K562 (cell line): ENCODE data around the gene RGPD8. TPM values are rescaled to one million over a fixed set of nuclear protein-coding genes. Genes with fewer than 3 reads are reported as not detected.

Experiments used
- FOXP1 ChIP-seq: sonication (generic); formaldehyde crosslinking; IDR thresholded peaks from 2 replicates; pipeline ENCODE4 v1.8.0; 2022; ENCODE audit warnings: mild to moderate bottlenecking, missing genetic modification reagents
- HDAC1 ChIP-seq, 2 experiments: fragments of 450-650 bp; IDR thresholded peaks; 2 replicates each; pipeline ENCODE4 v1.6.1; 2016 to 2017; ENCODE audit warnings: inconsistent platforms in 1 of 2, mild to moderate bottlenecking in 1 of 2, moderate library complexity in 1 of 2
- HDGF ChIP-seq: fragments of 450-650 bp; IDR thresholded peaks from 2 replicates; pipeline ENCODE4 v1.6.1; 2016
- MTA2 ChIP-seq: fragments of 450-650 bp; IDR thresholded peaks from 2 replicates; pipeline ENCODE4 v1.6.1; 2016; ENCODE audit warnings: low read depth
- NR4A1 ChIP-seq, 2 experiments: fragments of 250-450 bp in 1 of 2; fragments of 450-650 bp in 1 of 2; sonication (Bioruptor Pico) in 1 of 2; IDR thresholded peaks; 2 replicates each; pipeline versions ENCODE4 v1.4.0 to v1.6.1; 2016 to 2020; ENCODE audit warnings: mild to moderate bottlenecking in 2 of 2, missing compliant biosample characterization in 1 of 2, missing genetic modification characterization in 1 of 2, moderate library complexity in 1 of 2
- PTTG1 ChIP-seq: fragments of 450-650 bp; IDR thresholded peaks from 2 replicates; pipeline ENCODE4 v1.6.1; 2016; ENCODE audit warnings: low read depth, mild to moderate bottlenecking, missing genetic modification characterization, missing compliant biosample characterization
- SMC3 ChIP-seq: conservative IDR thresholded peaks from 2 replicates; pipeline ENCODE4 v1.6.1; 2011; ENCODE audit warnings: low read depth, low read length, improper control_type of control experiment; ENCODE audit not compliant: insufficient read depth
- SRSF9 ChIP-seq: fragments of 200-400 bp; formaldehyde crosslinking; IDR thresholded peaks from 2 replicates; pipeline ENCODE4 v1.6.1; 2017; ENCODE audit warnings: low read depth, low read length, borderline replicate concordance
- ZNF140 ChIP-seq: fragments of 250-450 bp; sonication (Bioruptor Pico); IDR thresholded peaks from 2 replicates; pipeline ENCODE4 v1.8.0; 2021; ENCODE audit warnings: moderate library complexity, mild to moderate bottlenecking, inconsistent platforms
- ZNF224 ChIP-seq: sonication (generic); formaldehyde crosslinking; IDR thresholded peaks from 2 replicates; pipeline ENCODE4 v1.8.0; 2022; ENCODE audit warnings: mild to moderate bottlenecking, missing genetic modification reagents
- ZNF384 ChIP-seq: IDR thresholded peaks from 2 replicates; pipeline ENCODE4 v1.6.1; 2012; ENCODE audit warnings: low read depth, low read length, improper control_type of control experiment
- polyA plus RNA-seq, 8 experiments: library from polyadenylated mRNA; depleted of rRNA in 4 of 8; stranded (reverse) in 5 of 8; unstranded in 3 of 8; fragments of >200 nt; fragmentation: Nextera tagmentation in 2 of 8; fragmentation: Illumina TruSeq in 1 of 8; extraction: Ambion mirVana in 2 of 8; extraction: Trizol in 1 of 8; gene quantifications; 2 replicates each; pipeline versions ENCODE4 v1.2.1 to v1.2.3, GENCODE V29; 2011 to 2014; ENCODE audit warnings: inconsistent platforms in 1 of 8, missing spikeins in 1 of 8
- total RNA-seq, 7 experiments: library from RNA; depleted of rRNA in 6 of 7; stranded (reverse); fragments of >200 nt in 6 of 7; fragmentation: Illumina TruSeq in 2 of 7; extraction: Trizol in 2 of 7; gene quantifications; 2 replicates each; pipeline versions ENCODE4 v1.2.1 to v1.2.3, GENCODE V29; 2011 to 2021; ENCODE audit warnings: low replicate concordance in 1 of 7
- TF ChIP-seq, protein P1 (sequence below): fragments of 250-450 bp; sonication (Bioruptor Pico); IDR thresholded peaks from 2 replicates; pipeline ENCODE4 v1.8.0; 2022; ENCODE audit warnings: inconsistent platforms, mild to moderate bottlenecking, moderate library complexity, borderline replicate concordance
- TF ChIP-seq, protein P2 (sequence below): fragments of 200-800 bp; sonication (Bioruptor generic); IDR thresholded peaks from 2 replicates; pipeline ENCODE4 v1.6.1; 2017; ENCODE audit warnings: missing genetic modification characterization, missing compliant biosample characterization
- TF ChIP-seq, protein P3 (sequence below): fragments of 450-650 bp; IDR thresholded peaks from 2 replicates; pipeline ENCODE4 v1.6.1; 2016; ENCODE audit warnings: mild to moderate bottlenecking, moderate library complexity

Gene RGPD8
- total and polyA plus RNA-seq, 9 of the 15 experiments (the other 6 are each of a cell fraction or from before 2014, with no cell fraction given), result 0.03 to 0.47 (median 0.12) TPM; not detected in 1

DNA sequence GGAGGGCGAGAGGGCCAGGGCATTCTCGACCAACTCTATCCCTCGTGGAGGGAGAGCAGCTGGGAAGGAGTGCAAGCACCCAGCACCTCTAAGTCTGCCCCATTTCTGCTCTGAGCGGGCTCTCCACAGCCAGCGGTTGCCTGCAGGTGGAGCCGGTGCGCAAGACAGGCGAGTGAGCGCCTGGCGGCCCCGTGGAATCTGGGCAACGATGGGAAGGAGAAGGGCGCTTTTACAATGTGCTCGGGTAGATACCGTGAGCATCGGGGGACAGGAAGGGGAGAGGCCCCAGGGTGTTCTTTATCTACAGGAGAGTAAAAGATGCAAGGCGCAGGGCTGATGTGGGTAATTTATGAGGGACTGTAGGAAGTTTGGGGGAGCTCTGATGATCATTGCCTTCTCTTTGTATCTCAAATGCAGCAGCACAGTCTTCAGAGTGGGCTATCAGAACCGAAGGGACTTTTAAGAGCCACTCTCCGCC lies 47.6 kb upstream of the RGPD8 start (continued):
- TF ChIP-seq, protein P1, sequence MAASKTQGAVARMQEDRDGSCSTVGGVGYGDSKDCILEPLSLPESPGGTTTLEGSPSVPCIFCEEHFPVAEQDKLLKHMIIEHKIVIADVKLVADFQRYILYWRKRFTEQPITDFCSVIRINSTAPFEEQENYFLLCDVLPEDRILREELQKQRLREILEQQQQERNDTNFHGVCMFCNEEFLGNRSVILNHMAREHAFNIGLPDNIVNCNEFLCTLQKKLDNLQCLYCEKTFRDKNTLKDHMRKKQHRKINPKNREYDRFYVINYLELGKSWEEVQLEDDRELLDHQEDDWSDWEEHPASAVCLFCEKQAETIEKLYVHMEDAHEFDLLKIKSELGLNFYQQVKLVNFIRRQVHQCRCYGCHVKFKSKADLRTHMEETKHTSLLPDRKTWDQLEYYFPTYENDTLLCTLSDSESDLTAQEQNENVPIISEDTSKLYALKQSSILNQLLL (CRISPR knock-in tag), result no peak
- TF ChIP-seq HDGF (no peak), ZNF224 (CRISPR knock-in tag) (no peak), NR4A1 (CRISPR knock-in tag; IDR thresholded peaks at IDR 0.05) (no peak), NR4A1 (tag; IDR thresholded peaks at IDR 0.05) (0 out of 2 replicates have a peak, but pooled peaks have one; percentile 10), ZNF140 (CRISPR knock-in tag) (no peak), PTTG1 (tag) (no peak), HDAC1 (IDR thresholded peaks at IDR 0.05) (peak in 1 of 2 experiments; percentile 60; a peak in 2 of 4 replicates), SMC3 (peak; percentile 75), MTA2 (0 out of 2 replicates have a peak, but pooled peaks have one; percentile 21), ZNF384 (no peak), SRSF9 (no peak), FOXP1 (peak; percentile 60; the same call in 1 of the 2 replicates)
- TF ChIP-seq, protein P2, sequence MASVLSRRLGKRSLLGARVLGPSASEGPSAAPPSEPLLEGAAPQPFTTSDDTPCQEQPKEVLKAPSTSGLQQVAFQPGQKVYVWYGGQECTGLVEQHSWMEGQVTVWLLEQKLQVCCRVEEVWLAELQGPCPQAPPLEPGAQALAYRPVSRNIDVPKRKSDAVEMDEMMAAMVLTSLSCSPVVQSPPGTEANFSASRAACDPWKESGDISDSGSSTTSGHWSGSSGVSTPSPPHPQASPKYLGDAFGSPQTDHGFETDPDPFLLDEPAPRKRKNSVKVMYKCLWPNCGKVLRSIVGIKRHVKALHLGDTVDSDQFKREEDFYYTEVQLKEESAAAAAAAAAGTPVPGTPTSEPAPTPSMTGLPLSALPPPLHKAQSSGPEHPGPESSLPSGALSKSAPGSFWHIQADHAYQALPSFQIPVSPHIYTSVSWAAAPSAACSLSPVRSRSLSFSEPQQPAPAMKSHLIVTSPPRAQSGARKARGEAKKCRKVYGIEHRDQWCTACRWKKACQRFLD, result no peak; the same call in 1 of the 2 replicates
- TF ChIP-seq, protein P3, sequence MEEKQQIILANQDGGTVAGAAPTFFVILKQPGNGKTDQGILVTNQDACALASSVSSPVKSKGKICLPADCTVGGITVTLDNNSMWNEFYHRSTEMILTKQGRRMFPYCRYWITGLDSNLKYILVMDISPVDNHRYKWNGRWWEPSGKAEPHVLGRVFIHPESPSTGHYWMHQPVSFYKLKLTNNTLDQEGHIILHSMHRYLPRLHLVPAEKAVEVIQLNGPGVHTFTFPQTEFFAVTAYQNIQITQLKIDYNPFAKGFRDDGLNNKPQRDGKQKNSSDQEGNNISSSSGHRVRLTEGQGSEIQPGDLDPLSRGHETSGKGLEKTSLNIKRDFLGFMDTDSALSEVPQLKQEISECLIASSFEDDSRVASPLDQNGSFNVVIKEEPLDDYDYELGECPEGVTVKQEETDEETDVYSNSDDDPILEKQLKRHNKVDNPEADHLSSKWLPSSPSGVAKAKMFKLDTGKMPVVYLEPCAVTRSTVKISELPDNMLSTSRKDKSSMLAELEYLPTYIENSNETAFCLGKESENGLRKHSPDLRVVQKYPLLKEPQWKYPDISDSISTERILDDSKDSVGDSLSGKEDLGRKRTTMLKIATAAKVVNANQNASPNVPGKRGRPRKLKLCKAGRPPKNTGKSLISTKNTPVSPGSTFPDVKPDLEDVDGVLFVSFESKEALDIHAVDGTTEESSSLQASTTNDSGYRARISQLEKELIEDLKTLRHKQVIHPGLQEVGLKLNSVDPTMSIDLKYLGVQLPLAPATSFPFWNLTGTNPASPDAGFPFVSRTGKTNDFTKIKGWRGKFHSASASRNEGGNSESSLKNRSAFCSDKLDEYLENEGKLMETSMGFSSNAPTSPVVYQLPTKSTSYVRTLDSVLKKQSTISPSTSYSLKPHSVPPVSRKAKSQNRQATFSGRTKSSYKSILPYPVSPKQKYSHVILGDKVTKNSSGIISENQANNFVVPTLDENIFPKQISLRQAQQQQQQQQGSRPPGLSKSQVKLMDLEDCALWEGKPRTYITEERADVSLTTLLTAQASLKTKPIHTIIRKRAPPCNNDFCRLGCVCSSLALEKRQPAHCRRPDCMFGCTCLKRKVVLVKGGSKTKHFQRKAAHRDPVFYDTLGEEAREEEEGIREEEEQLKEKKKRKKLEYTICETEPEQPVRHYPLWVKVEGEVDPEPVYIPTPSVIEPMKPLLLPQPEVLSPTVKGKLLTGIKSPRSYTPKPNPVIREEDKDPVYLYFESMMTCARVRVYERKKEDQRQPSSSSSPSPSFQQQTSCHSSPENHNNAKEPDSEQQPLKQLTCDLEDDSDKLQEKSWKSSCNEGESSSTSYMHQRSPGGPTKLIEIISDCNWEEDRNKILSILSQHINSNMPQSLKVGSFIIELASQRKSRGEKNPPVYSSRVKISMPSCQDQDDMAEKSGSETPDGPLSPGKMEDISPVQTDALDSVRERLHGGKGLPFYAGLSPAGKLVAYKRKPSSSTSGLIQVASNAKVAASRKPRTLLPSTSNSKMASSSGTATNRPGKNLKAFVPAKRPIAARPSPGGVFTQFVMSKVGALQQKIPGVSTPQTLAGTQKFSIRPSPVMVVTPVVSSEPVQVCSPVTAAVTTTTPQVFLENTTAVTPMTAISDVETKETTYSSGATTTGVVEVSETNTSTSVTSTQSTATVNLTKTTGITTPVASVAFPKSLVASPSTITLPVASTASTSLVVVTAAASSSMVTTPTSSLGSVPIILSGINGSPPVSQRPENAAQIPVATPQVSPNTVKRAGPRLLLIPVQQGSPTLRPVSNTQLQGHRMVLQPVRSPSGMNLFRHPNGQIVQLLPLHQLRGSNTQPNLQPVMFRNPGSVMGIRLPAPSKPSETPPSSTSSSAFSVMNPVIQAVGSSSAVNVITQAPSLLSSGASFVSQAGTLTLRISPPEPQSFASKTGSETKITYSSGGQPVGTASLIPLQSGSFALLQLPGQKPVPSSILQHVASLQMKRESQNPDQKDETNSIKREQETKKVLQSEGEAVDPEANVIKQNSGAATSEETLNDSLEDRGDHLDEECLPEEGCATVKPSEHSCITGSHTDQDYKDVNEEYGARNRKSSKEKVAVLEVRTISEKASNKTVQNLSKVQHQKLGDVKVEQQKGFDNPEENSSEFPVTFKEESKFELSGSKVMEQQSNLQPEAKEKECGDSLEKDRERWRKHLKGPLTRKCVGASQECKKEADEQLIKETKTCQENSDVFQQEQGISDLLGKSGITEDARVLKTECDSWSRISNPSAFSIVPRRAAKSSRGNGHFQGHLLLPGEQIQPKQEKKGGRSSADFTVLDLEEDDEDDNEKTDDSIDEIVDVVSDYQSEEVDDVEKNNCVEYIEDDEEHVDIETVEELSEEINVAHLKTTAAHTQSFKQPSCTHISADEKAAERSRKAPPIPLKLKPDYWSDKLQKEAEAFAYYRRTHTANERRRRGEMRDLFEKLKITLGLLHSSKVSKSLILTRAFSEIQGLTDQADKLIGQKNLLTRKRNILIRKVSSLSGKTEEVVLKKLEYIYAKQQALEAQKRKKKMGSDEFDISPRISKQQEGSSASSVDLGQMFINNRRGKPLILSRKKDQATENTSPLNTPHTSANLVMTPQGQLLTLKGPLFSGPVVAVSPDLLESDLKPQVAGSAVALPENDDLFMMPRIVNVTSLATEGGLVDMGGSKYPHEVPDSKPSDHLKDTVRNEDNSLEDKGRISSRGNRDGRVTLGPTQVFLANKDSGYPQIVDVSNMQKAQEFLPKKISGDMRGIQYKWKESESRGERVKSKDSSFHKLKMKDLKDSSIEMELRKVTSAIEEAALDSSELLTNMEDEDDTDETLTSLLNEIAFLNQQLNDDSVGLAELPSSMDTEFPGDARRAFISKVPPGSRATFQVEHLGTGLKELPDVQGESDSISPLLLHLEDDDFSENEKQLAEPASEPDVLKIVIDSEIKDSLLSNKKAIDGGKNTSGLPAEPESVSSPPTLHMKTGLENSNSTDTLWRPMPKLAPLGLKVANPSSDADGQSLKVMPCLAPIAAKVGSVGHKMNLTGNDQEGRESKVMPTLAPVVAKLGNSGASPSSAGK, result peak; percentile 85
